K562 (cell line): ENCODE results near the gene DNAJC13. TPM values are rescaled to one million over a fixed set of nuclear protein-coding genes. Genes with fewer than 3 reads are reported as not detected.

ENCODE experiments used
- ATAC-seq: fragments of 200-7000 bp; cut with Tn5 transposase; 3 replicates; pipeline ENCODE4 v1.9.1; 2020; ENCODE audit warnings: moderate library complexity
- BruUV-seq: library from RNA; stranded (reverse); fragments of 400-500 nt; replicated peaks from 2 replicates; lab custom pipeline; 2021; lab: Mats Ljungman, UMichigan
- CTCF ChIA-PET: fragments of 300-600 bp; formaldehyde crosslinking; extraction: SDS; loops from one replicate; lab custom pipeline; 2021; ENCODE audit warnings: low intra/inter-chr PET ratio; lab: Yijun Ruan, JAX
- POLR2A ChIA-PET: fragments of 300-600, 350-650 bp; sonication (Branson Sonifier 250); formaldehyde crosslinking; extraction: SDS; loops from one replicate; lab custom pipeline; 2021; ENCODE audit warnings: antibody characterized with exemption, inconsistent platforms; lab: Yijun Ruan, JAX
- DNase-seq, 4 experiments: peaks; one replicate each; pipeline versions ENCODE4 v3.0.0 to v3.0.0-alpha.2; 2011 to 2018; ENCODE audit warnings: low spot score in 3 of 4, mixed read lengths in 3 of 4; ENCODE audit errors: extremely low read depth in 1 of 4
- FAIRE-seq: peaks from 2 replicates; lab custom pipeline; 2011; peaks lifted over from hg19 to GRCh38; lab: Jason Lieb, UNC
- H2AFZ ChIP-seq: 2 replicates; pipeline ENCODE4 v1.6.0; 2011; ENCODE audit warnings: low read depth, low read length, control low read depth, inconsistent platforms
- H3K27ac ChIP-seq: fragments of 200-600 bp; 3 replicates; pipeline ENCODE4 v1.8.0; 2011; ENCODE audit warnings: low read depth, mild to moderate bottlenecking, control low read depth, inconsistent platforms, low read length, moderate library complexity, mixed read lengths; ENCODE audit errors: extremely low read depth
- H3K27me3 ChIP-seq, 2 experiments: fragments of 300-600 bp in 1 of 2; 2 replicates in 1 of 2; 3 replicates in 1 of 2; pipeline versions ENCODE4 v1.6.0 to v1.8.0; 2011; ENCODE audit warnings: inconsistent platforms in 2 of 2, low read length in 2 of 2, mild to moderate bottlenecking in 1 of 2, mixed read lengths in 1 of 2, moderate library complexity in 1 of 2; ENCODE audit not compliant: control insufficient read depth in 2 of 2, insufficient read depth in 2 of 2
- H3K36me3 ChIP-seq: fragments of 300-600 bp; 3 replicates; pipeline ENCODE4 v1.8.0; 2011; ENCODE audit warnings: mild to moderate bottlenecking, low read length, inconsistent platforms; ENCODE audit not compliant: control insufficient read depth, insufficient read depth
- H3K4me1 ChIP-seq, 2 experiments: fragments of 200-600 bp in 1 of 2; replicated peaks in 1 of 2; 2 replicates in 1 of 2; 3 replicates in 1 of 2; pipeline versions ENCODE4 v1.5.1 to v1.8.0; 2011; ENCODE audit warnings: inconsistent platforms in 2 of 2, low read length in 2 of 2, mild to moderate bottlenecking in 1 of 2, mixed read lengths in 1 of 2, moderate library complexity in 1 of 2; ENCODE audit not compliant: control insufficient read depth in 2 of 2, insufficient read depth in 2 of 2
- H3K4me2 ChIP-seq: 2 replicates; pipeline ENCODE4 v1.6.1; 2011; ENCODE audit warnings: low read length, control low read depth, inconsistent platforms, mixed read lengths; ENCODE audit not compliant: insufficient read depth
- H3K4me3 ChIP-seq: fragments of 200-600 bp; sonication (generic), shearing (Covaris generic); 2 replicates; pipeline ENCODE4 v1.5.1; 2016; ENCODE audit warnings: control low read depth, inconsistent platforms
- H3K79me2 ChIP-seq: fragments of 200-600 bp; 3 replicates; pipeline ENCODE4 v1.8.0; 2011; ENCODE audit warnings: low read length, inconsistent platforms; ENCODE audit not compliant: control insufficient read depth, insufficient read depth
- H3K9ac ChIP-seq, 2 experiments: 2 replicates each; pipeline versions ENCODE4 v1.6.0 to v1.6.1; 2011; ENCODE audit warnings: low read depth in 2 of 2, low read length in 2 of 2, control low read depth in 1 of 2, inconsistent platforms in 1 of 2, mild to moderate bottlenecking in 1 of 2, mixed read lengths in 1 of 2; ENCODE audit not compliant: insufficient read depth in 1 of 2
- H3K9me1 ChIP-seq: one replicate; pipeline ENCODE4 v1.6.0; 2011; ENCODE audit warnings: inconsistent platforms, mild to moderate bottlenecking, low read length, moderate library complexity; ENCODE audit not compliant: control insufficient read depth, insufficient read depth
- H3K9me3 ChIP-seq: replicated peaks from 2 replicates; pipeline ENCODE4 v1.5.1; 2011; ENCODE audit warnings: low read depth, low read length, inconsistent platforms; ENCODE audit not compliant: control insufficient read depth, insufficient read depth
- H4K20me1 ChIP-seq: replicated peaks from 2 replicates; pipeline ENCODE4 v1.6.1; 2011; ENCODE audit warnings: low read length, inconsistent platforms, mixed read lengths; ENCODE audit not compliant: control insufficient read depth, insufficient read depth
- BDP1 ChIP-seq: IDR thresholded peaks from 3 replicates; pipeline ENCODE4 v1.6.1; 2011; ENCODE audit not compliant: insufficient read length, insufficient read depth
- CXXC5 ChIP-seq: fragments of 250-450 bp; sonication (Bioruptor Pico); IDR thresholded peaks from 2 replicates; pipeline ENCODE4 v1.8.0; 2022; ENCODE audit warnings: inconsistent platforms, mild to moderate bottlenecking, moderate library complexity
- EP400 ChIP-seq: fragments of 450-650 bp; IDR thresholded peaks from 2 replicates; pipeline ENCODE4 v1.6.1; 2017; ENCODE audit warnings: antibody characterized with exemption, mild to moderate bottlenecking, moderate library complexity
- MYC ChIP-seq, 2 experiments: fragments of 250-450 bp in 1 of 2; sonication (Bioruptor Pico) in 1 of 2; IDR thresholded peaks; 2 replicates each; pipeline versions ENCODE4 v1.5.1 to v1.6.1; 2012 to 2021; ENCODE audit warnings: low read depth in 2 of 2, borderline replicate concordance in 1 of 2, improper control_type of control experiment in 1 of 2, low read length in 1 of 2, mild to moderate bottlenecking in 1 of 2, moderate library complexity in 1 of 2
- PHF8 ChIP-seq: fragments of 200-600 bp; sonication (generic); IDR thresholded peaks from 2 replicates; pipeline ENCODE4 v1.6.1; 2012; ENCODE audit warnings: mixed run types, mild to moderate bottlenecking, inconsistent platforms, low read length, moderate library complexity, borderline replicate concordance
- SNIP1 ChIP-seq: fragments of 450-650 bp; IDR thresholded peaks from 2 replicates; pipeline ENCODE4 v1.7.1; 2017; ENCODE audit warnings: low read depth, mild to moderate bottlenecking
- TCF7L2 ChIP-seq: fragments of 150-350 bp; IDR thresholded peaks from 2 replicates; pipeline ENCODE4 v1.6.1; 2016; ENCODE audit warnings: low read depth, mild to moderate bottlenecking, low read length, moderate library complexity
- XRCC4 ChIP-seq: IDR thresholded peaks from one replicate; pipeline ENCODE4 v1.6.1; 2011; ENCODE audit not compliant: insufficient read depth, insufficient read length; ENCODE audit errors: extremely low read depth
- ZKSCAN3 ChIP-seq: fragments of 250-450 bp; sonication (Bioruptor Pico); IDR thresholded peaks from 2 replicates; pipeline ENCODE4 v1.4.0; 2020
- WGBS: fragments of 100-300 bp; shearing (Covaris generic); methylation state at CpG from one replicate; pipeline ENCODE4 v1.1.6; 2016; ENCODE audit warnings: low coverage, mixed read lengths; ENCODE audit not compliant: insufficient coverage; ENCODE audit errors: missing lambda C conversion rate; 5-methylcytosine and 5-hydroxymethylcytosine counted together
- in situ Hi-C: fragments of 300-500 bp; cut with MboI; formaldehyde crosslinking; loops from 4 replicates; pipeline ENCODE4 v1.15.0; 2018; ENCODE audit warnings: inconsistent platforms, mixed read lengths
- intact Hi-C: fragments of 100-400 bp; cut with micrococcal nuclease; formaldehyde crosslinking; loops from 2 replicates; pipeline ENCODE4 v1.14.2; 2022
- polyA plus RNA-seq, 8 experiments: library from polyadenylated mRNA; depleted of rRNA in 4 of 8; stranded (reverse) in 5 of 8; unstranded in 3 of 8; fragments of >200 nt; fragmentation: Nextera tagmentation in 2 of 8; fragmentation: Illumina TruSeq in 1 of 8; extraction: Ambion mirVana in 2 of 8; extraction: Trizol in 1 of 8; gene quantifications; 2 replicates each; pipeline versions ENCODE4 v1.2.1 to v1.2.3, GENCODE V29; 2011 to 2014; ENCODE audit warnings: inconsistent platforms in 1 of 8, missing spikeins in 1 of 8
- total RNA-seq, 7 experiments: library from RNA; depleted of rRNA in 6 of 7; stranded (reverse); fragments of >200 nt in 6 of 7; fragmentation: Illumina TruSeq in 2 of 7; extraction: Trizol in 2 of 7; gene quantifications; 2 replicates each; pipeline versions ENCODE4 v1.2.1 to v1.2.3, GENCODE V29; 2011 to 2021; ENCODE audit warnings: low replicate concordance in 1 of 7
- TF ChIP-seq, protein P1 (sequence below), 2 experiments: fragments of 450-650 bp; IDR thresholded peaks; 2 replicates each; pipeline ENCODE4 v1.6.1; 2016
- TF ChIP-seq, protein P2 (sequence below): fragments of 450-650 bp; IDR thresholded peaks from 2 replicates; pipeline ENCODE4 v1.6.1; 2016; ENCODE audit warnings: low read depth

DNAJC13 gene
- total and polyA plus RNA-seq, 9 of the 15 experiments (the other 6 are each of a cell fraction or from before 2014, with no cell fraction given) = 2.9 to 17.1 (median 10.2) TPM

DNA sequence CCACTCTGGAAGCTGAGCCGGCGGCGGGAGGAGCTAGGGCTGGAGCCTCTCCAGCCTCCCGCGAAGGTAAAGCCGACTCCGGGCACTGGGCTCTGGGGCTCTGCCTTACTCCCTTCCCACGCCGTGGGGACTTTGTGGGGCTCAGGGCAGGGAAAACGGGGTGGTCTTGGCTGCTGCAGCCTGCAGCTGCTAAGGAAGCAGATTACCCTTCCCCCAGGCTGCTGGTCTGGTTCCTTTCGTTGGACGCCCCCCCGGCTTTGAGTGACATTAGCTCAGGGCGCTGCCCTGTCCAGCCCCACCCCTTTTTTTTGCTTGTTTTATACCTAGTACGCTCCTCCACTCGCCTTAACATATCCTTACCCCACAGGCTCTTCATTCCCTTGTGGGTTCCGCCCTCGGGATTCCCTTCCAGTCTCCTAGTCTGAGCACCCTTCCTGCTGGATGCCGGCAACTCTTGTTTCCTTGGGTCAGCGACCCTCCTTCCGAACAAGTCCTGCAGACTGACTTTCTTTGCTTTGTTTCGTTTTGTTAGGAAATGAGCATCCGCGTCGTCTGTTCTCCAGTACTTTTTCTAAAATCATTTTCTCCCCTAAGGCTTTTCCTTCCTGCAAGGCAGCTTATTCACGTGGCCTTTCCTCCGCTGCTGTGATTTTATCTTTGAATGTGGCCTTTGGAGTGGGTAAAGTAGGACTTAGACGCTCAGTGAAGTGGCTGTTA is 551 bp downstream of the DNAJC13 start:
- Histone ChIP-seq H3K9me1 (no peaks in the 10 kb centered on the region), H2AFZ (peak overlapping the region; percentile 97), H3K27ac (peak overlapping the region; percentile 74), H3K36me3 (peaks cover 4% of the 10 kb centered on the region; the same call in 1 of the 3 replicates), H3K4me3 (peak overlapping the region; percentile 88), H3K9me3 (no peaks in the 10 kb centered on the region), H3K9ac (peak overlapping the region; percentile 74 to 97), H3K27me3 (no peaks in the 10 kb centered on the region), H3K4me1 (peaks cover 5 to 16% of the 10 kb centered on the region in 2 experiments; a peak in 3 of 5 replicates), H4K20me1 (no peaks in the 10 kb centered on the region), H3K79me2 (peaks cover 30% of the 10 kb centered on the region), H3K4me2 (peak overlapping the region; percentile 86)
- FAIRE-seq = peak; percentile 75
- BruUV-seq = no TSS peak
- CTCF ChIA-PET = interaction anchor here (0.6 kb wide), 1 partner anchor 1036 kb away, joined by 3 read pairs; no protein-coding TSS in a partner anchor
- WGBS = under 1% methylated on average over 16 of the region's 28 CpGs
- POLR2A ChIA-PET = interaction anchor here (0.5 to 1.8 kb wide), 4 partner anchors 8 to 19 kb away, joined by 3 to 5 read pairs (median 4); no protein-coding TSS in a partner anchor
- intact Hi-C loops (no loop called here), in situ Hi-C loops (no loop called here)
- peak; percentile 84 for ATAC-seq
- peak; percentile 43 to 77 (median 55) for DNase-seq
- TF ChIP-seq, protein P1, sequence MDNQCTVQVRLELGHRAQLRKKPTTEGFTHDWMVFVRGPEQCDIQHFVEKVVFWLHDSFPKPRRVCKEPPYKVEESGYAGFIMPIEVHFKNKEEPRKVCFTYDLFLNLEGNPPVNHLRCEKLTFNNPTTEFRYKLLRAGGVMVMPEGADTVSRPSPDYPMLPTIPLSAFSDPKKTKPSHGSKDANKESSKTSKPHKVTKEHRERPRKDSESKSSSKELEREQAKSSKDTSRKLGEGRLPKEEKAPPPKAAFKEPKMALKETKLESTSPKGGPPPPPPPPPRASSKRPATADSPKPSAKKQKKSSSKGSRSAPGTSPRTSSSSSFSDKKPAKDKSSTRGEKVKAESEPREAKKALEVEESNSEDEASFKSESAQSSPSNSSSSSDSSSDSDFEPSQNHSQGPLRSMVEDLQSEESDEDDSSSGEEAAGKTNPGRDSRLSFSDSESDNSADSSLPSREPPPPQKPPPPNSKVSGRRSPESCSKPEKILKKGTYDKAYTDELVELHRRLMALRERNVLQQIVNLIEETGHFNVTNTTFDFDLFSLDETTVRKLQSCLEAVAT (IDR thresholded peaks at IDR 0.05) = no peak
- TF ChIP-seq ZKSCAN3 (CRISPR knock-in tag) (no peak), TCF7L2 (no peak), CXXC5 (peak; percentile 28; the same call in 1 of the 2 replicates), MYC (IDR thresholded peaks at IDR 0.05; ENCODE audit: low read depth, low read length) (no peak), MYC (CRISPR knock-in tag; IDR thresholded peaks at IDR 0.05; ENCODE audit: borderline replicate concordance, low read depth) (no peak), PHF8 (peak; percentile 23; the same call in 1 of the 2 replicates), EP400 (peak; percentile 15; the same call in 1 of the 2 replicates), SNIP1 (no peak), BDP1 (no peak), XRCC4 (no peak)
- TF ChIP-seq, protein P2, sequence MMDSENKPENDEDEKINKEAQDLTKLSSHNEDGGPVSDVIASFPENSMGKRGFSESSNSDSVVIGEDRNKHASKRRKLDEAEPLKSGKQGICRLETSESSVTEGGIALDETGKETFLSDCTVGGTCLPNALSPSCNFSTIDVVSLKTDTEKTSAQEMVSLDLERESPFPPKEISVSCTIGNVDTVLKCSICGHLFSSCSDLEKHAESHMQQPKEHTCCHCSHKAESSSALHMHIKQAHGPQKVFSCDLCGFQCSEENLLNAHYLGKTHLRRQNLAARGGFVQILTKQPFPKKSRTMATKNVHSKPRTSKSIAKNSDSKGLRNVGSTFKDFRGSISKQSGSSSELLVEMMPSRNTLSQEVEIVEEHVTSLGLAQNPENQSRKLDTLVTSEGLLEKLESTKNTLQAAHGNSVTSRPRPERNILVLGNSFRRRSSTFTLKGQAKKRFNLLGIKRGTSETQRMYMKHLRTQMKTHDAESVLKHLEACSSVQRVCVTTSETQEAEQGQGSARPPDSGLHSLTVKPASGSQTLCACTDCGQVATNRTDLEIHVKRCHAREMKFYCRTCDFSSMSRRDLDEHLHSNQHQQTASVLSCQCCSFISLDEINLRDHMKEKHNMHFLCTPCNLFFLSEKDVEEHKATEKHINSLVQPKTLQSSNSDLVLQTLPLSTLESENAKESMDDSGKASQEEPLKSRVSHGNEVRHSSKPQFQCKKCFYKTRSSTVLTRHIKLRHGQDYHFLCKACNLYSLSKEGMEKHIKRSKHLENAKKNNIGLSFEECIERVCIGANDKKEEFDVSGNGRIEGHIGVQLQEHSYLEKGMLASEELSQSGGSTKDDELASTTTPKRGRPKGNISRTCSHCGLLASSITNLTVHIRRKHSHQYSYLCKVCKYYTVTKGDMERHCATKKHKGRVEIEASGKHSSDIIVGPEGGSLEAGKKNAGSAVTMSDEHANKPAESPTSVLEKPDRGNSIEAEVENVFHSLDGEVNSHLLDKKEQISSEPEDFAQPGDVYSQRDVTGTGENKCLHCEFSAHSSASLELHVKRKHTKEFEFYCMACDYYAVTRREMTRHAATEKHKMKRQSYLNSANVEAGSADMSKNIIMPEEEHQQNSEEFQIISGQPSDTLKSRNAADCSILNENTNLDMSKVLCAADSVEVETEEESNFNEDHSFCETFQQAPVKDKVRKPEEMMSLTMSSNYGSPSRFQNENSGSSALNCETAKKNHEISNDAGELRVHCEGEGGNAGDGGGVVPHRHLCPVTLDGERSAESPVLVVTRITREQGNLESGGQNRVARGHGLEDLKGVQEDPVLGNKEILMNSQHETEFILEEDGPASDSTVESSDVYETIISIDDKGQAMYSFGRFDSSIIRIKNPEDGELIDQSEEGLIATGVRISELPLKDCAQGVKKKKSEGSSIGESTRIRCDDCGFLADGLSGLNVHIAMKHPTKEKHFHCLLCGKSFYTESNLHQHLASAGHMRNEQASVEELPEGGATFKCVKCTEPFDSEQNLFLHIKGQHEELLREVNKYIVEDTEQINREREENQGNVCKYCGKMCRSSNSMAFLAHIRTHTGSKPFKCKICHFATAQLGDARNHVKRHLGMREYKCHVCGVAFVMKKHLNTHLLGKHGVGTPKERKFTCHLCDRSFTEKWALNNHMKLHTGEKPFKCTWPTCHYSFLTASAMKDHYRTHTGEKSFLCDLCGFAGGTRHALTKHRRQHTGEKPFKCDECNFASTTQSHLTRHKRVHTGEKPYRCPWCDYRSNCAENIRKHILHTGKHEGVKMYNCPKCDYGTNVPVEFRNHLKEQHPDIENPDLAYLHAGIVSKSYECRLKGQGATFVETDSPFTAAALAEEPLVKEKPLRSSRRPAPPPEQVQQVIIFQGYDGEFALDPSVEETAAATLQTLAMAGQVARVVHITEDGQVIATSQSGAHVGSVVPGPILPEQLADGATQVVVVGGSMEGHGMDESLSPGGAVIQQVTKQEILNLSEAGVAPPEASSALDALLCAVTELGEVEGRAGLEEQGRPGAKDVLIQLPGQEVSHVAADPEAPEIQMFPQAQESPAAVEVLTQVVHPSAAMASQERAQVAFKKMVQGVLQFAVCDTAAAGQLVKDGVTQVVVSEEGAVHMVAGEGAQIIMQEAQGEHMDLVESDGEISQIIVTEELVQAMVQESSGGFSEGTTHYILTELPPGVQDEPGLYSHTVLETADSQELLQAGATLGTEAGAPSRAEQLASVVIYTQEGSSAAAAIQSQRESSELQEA = no peak
